ENCODE data around the gene BICRA.
"Not testable (repeated sequence)": the region's sequence is repeated elsewhere in the genome, so short reads cannot be mapped to it uniquely, and the experiment has no call there.

The BICRA gene

GRCh38 chr19:47608969-47609905 lies at the start of gene BICRA:
BICRA (plus strand) TSS chr19:47609134; CDS start chr19:47673575, 64,441 bp downstream.
- peak; percentile 79 for DNase-seq (ENCODE audit: low spot score)

- DNase-seq (ENCODE audit: low spot score): no peak
Measured at GRCh38 chr19:47560999-47561398, 47.9 kb upstream of the BICRA start.

- DNase-seq (ENCODE audit: low spot score): no peak
Measured at GRCh38 chr19:47561440-47562057, 47.4 kb upstream of the BICRA start.

- DNase-seq (ENCODE audit: low spot score): no peak
Measured at GRCh38 chr19:47564081-47564480, 44.9 kb upstream of the BICRA start.

GRCh38 chr19:47569331-47569730 lies 39.6 kb upstream of the BICRA start:
- DNase-seq (ENCODE audit: low spot score): no peak

GRCh38 chr19:47572635-47573034 lies 36.3 kb upstream of the BICRA start:
- no peak for DNase-seq (ENCODE audit: low spot score)

GRCh38 chr19:47573071-47574026 lies 35.6 kb upstream of the BICRA start, which contains the start of gene ZNF541:
ZNF541 (minus strand) TSS chr19:47573148; CDS start chr19:47555856, 17,292 bp downstream.
- DNase-seq (ENCODE audit: low spot score): peak; percentile 51

- no peak for DNase-seq (ENCODE audit: low spot score)
Measured at GRCh38 chr19:47580397-47580796, 28.5 kb upstream of the BICRA start.

- DNase-seq (ENCODE audit: low spot score): no peak
Measured at GRCh38 chr19:47581605-47582319, 27.2 kb upstream of the BICRA start.

GRCh38 chr19:47582320-47582909 lies 26.5 kb upstream of the BICRA start:
- DNase-seq (ENCODE audit: low spot score): no peak

- DNase-seq (ENCODE audit: low spot score): not testable (repeated sequence)
Measured at GRCh38 chr19:47583161-47583560, 25.8 kb upstream of the BICRA start.

- DNase-seq (ENCODE audit: low spot score): no peak
Measured at GRCh38 chr19:47587295-47587694, 21.6 kb upstream of the BICRA start.

GRCh38 chr19:47589824-47590223 lies 19.1 kb upstream of the BICRA start:
- no peak for DNase-seq (ENCODE audit: low spot score)

- no peak for DNase-seq (ENCODE audit: low spot score)
Measured at GRCh38 chr19:47593860-47594259, 15.1 kb upstream of the BICRA start.

GRCh38 chr19:47595944-47596343 lies 13.0 kb upstream of the BICRA start:
- DNase-seq (ENCODE audit: low spot score): no peak

GRCh38 chr19:47598407-47599349 lies 10.3 kb upstream of the BICRA start:
- no peak for DNase-seq (ENCODE audit: low spot score)

- not testable (repeated sequence) for DNase-seq (ENCODE audit: low spot score)
Measured at GRCh38 chr19:47599671-47600245, 9.2 kb upstream of the BICRA start.

GRCh38 chr19:47600246-47601179 lies 8.4 kb upstream of the BICRA start:
- peak; percentile 99 for DNase-seq (ENCODE audit: low spot score)
